MM.1S (cell line): Measurements from ENCODE around the gene ASMTL.

Experiments used
- CTCF ChIP-seq: fragments of 300-600 bp; sonication (generic); IDR thresholded peaks from 2 replicates; pipeline ENCODE4 v1.5.1; 2016; ENCODE audit warnings: antibody characterized with exemption, low read length, mixed read lengths
- EZH2 ChIP-seq: fragments of 300-600 bp; sonication (generic); optimal IDR thresholded peaks from 2 replicates; pipeline ENCODE3; 2017; ENCODE audit warnings: low read depth, mild to moderate bottlenecking, antibody characterized with exemption, low read length, mixed read lengths

GRCh38 chrX:1391707-1392375 lies 60.9 kb downstream of the ASMTL start, which contains the start of gene SLC25A6:
- TF ChIP-seq CTCF (no peak), EZH2 (no peak)
